ENCODE measurements around the gene SH2D3A.

Gene SH2D3A

DNA sequence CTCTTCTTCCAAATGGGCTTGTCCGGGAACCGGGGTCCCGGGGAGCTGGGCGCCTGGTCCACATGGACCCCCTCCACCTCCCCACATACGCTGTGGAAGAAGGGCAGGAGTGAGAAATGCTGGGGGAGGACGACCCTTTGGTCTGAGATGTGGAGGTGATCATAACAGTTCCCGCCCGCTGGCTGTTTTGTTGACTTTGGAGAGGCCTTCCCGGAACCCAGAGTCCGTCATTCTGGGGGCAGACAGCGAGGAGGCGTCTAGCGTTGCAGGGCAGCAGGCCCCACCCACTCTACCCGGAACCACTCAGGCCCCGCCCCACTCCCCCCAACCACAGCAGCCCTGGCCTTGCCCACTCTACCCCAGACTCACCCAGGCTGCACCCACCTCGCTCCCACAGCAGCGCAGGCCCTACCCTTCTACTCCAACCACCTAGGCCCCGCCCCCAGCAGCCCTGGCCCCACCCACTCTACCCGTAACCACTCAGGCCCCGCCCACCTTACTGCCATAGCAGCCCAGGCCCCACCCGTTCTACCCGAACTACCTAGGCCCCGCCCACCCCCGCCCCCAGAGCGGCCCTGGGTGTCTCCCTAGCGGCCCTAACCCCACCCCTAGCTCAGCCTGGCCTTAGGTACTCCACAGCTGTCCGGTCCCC is 37.0 kb downstream of the SH2D3A start:
- in situ Hi-C loops (cut with HindIII; ENCODE audit: low pct_ligation_motif_present, low pct_unique_long_range_greater_than_20kb, low sequenced_read_pairs) = no loop called here
- DNase-seq = no peak

DNA sequence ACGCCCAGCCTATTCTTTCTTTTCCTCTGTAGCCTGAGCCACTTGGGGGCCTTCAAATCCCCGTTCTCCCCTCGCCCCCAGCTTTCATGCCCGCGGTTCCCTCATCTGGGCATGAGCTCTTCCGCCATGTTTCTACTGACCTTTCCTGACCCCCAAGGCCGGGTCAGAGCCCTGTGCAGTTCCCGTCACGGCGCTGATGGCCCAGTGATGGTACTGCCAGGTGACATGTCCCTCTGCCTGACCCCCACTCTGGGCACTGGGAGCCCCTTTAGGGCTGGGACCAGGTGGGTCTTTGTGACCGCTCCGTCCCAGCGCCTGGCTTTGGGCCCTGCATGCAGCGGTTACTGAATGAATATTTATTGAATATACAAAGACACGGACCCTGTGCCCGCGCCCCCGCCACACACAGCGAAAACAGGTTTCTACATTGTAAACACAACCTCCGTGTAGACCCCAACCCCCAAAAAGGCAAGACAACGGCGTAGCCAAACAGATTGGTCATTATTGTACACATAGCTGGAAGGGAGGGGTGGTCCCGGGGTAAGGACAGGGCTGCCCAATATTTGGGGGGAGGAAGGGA is 37.6 kb downstream of the SH2D3A start:
- in situ Hi-C loops (cut with HindIII; ENCODE audit: low pct_ligation_motif_present, low pct_unique_long_range_greater_than_20kb, low sequenced_read_pairs) = no loop called here
- DNase-seq = no peak

DNA sequence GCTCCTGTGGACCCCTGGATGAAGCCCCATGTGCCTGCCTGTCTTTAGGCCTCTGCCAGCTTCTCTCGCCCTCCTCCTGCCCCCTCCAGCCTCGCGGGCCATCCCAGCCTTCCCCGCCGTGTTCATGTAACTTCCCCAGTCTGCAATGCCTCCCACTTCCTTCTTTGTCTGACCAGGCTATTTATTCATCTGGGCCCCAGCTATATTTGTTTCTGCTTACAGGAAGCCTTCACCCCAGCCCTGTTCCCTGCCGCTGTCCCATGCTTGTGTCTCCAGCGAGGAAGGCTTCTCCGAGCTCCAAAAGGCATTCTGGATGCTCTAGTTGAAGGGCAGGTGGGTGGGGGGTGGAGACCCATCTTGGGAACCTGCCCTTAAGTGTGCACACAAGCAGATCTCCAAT is 38.9 kb downstream of the SH2D3A start:
- in situ Hi-C loops (cut with HindIII; ENCODE audit: low pct_ligation_motif_present, low pct_unique_long_range_greater_than_20kb, low sequenced_read_pairs) = no loop called here
- no peak for DNase-seq

DNA sequence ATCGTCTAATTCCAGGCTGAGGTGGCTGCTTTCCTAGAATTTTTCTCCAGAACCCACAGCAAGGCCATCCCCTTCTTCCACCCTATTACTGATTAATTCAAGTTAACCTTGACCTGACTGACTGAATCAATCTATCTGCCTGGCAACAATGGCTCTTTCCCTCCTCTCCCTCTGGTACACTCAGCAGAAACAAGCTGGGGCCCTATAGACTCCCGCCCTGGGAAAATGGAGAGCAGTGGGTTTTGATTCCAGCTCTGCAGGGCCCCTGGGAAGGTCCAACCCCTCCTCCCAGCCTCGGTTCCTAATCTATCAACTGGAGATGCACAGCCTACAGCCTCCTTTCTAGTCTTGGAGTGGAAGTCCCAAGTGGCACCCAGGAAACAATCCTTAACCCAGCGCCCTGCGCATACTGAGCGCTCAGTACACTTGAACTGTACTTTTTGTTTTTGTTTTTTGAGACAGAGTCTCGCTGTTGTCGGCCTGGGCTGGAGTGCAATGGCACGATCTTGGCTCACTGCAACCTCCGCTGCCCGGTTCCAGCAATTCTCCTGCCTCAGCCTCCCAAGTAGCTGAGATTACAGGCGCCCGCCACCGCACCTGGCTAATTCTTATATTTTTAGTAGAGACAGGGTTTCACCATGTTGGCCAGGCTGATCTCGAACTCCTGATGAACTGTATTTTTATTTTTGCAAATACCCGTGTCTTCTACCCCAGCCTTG is 41.6 kb downstream of the SH2D3A start:
- in situ Hi-C loops (cut with HindIII; ENCODE audit: low pct_ligation_motif_present, low pct_unique_long_range_greater_than_20kb, low sequenced_read_pairs) = no loop called here
- peak; percentile 40 for DNase-seq

DNA sequence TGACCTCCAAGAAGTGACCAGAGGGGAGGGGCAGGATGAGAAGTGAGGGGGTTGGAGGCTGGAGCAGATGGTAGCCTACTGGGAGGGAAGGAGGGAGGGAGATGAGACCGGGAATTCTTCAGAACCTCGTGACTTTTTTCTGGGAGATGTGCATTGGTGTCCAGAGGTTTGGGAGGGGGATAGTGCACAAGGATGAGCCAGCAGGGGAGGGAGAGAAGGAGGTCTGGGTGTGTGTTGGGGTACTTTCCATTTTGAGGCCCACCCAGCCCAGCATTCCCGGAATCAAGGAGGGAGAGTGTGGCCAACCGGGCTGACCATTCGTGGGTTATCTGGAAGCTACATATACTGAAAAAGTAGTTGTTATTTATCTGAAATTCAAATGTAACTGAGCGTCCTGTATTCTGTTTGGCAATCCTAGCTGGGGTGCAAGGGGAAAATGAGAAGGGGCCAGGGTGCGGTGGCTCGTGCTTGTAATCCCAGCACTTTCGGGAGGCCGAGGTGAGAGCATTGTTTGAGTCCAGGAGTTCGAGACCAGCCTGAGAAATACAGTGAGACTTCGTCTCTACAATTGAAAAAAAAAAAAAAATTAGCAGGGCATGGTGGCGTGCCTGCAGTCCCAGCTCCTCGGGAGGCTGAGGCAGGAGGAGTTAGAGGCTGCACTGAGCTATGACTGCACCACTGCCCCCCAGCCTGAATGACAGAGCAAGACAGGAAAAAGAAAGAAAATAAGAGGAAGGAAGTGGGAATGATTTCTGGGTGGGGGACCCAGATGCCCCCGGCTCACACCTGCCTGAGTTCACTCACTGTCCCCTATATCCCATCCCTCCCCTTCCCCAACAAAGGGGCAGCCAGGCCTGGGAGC is 42.4 kb downstream of the SH2D3A start:
- in situ Hi-C loops (cut with HindIII; ENCODE audit: low pct_ligation_motif_present, low pct_unique_long_range_greater_than_20kb, low sequenced_read_pairs) = no loop called here
- DNase-seq = no peak

DNA sequence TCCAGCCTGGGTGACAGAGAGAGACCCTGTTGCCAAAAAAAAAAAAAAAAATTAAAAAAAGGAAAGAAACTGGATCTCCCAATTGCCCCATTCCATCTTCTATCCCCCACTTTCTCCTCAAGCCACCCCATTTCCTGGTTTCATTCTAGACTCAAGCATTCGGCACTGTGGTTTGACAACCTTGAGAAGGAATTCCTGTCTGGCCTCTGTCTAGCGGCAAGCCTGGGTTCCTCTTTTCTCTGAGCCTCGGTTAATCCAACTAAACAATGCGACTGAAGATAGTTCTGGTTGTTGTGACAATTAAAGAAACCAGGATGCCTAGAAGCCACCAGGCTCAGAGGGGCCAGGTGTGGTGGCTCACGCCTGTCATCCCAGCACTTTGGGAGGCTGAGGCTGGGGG is 43.5 kb downstream of the SH2D3A start:
- in situ Hi-C loops (cut with HindIII; ENCODE audit: low pct_ligation_motif_present, low pct_unique_long_range_greater_than_20kb, low sequenced_read_pairs) = no loop called here

DNA sequence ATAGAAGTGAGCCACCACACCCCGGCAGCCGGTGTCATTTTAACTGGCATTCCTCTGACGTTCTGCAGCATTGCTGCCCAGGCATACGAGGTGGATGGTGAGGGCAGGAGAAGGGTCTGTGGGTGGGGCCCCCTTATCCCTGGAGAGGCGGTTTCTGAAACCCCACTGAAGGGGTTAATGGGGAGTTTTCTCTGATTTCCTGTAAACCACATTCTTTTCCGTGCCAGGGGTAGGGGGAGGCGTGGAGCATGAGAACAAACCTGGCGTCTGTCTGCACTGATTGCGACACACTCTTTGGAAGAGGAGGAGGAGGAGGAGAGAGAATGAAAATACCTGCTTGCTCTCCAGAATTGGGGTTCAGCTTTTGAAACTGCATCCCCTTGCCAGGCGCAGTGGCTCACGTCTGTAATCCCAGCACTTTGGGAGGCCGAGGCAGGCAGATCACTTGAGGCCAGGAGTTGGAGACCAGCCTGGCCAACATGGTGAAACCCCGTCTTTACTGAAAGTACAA is 44.1 kb downstream of the SH2D3A start:
- in situ Hi-C loops (cut with HindIII; ENCODE audit: low pct_ligation_motif_present, low pct_unique_long_range_greater_than_20kb, low sequenced_read_pairs) = no loop called here
- peak; percentile 18 for DNase-seq

More for the DNA sequence above, 43.5 kb downstream of the SH2D3A start:
- DNase-seq = no peak

DNA sequence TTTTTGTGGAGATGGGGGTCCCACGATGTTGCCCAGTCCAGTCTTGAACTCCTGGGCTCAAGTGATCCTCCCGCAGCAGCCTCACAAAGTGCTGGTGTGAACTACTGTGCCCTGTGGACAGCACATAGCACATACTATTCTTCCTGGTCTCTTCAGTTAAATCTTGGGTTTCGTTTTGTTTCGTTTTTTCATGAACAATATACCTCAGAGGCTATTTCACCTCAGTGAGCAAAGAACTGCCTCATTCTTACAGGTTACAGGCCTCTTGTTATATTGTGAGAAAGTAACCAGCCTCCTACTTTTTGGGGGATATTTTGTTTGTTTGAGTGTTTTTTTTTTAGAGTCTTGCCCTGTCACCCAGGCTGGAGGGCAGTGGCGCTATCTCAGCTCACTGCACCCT is 45.5 kb downstream of the SH2D3A start:
- no peak for DNase-seq
- in situ Hi-C loops (cut with HindIII; ENCODE audit: low pct_ligation_motif_present, low pct_unique_long_range_greater_than_20kb, low sequenced_read_pairs) = no loop called here

DNA sequence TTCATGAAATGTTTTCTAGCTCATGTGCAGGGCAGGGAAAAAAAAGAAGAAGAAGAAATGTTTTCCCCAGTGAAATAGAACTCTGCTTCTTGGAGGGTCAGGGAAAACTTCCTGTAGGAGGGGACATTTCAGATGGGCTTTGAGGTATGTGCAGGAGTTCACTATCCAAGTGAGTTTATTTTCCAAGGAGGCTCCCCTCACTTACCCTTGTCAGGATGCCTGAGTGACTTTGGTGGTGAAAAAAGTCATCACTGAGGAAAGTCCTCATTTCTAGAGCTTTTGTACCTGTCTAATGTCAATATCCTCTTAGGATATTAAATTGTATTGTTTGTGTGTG is 46.1 kb downstream of the SH2D3A start:
- in situ Hi-C loops (cut with HindIII; ENCODE audit: low pct_ligation_motif_present, low pct_unique_long_range_greater_than_20kb, low sequenced_read_pairs) = no loop called here
- no peak for DNase-seq

DNA sequence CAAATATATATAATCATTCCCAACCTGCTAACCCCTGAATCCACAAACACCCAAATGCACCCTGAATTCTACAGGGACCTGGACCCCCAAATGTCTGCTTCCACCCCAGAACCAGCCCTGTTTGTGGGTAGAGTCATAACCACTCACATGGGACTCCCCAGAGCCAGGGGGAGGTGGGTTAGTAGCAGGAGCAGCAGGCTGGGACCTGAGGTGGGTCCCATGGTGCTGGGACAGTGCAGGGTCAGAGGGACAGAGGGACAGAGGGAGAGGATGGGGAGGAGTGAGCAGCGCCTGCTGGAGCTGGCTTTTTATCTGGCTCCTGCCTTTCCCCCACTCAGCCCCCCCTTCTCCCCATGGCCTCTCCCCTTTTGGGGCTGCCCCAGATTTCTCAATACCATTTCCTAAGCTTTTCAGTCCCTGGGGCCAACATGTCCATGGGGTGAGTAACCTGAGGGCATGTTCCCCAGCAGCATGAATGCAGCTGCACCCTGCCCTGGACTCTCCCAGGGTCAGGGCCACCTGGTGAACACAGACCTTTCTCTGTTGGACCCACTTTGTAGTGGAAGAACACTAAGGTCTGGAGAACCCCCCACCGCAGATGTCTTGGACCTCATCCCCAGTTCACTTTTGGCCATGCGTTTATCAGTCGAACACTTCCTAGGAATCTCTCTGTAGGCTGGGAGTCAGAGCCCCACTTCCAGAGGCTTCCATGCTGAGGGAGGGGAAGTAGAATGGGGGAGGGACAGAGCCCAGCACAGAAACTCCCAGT is 46.7 kb downstream of the SH2D3A start, which contains the start of gene C3:
Gene C3 (minus strand): TSS at position 282 of the 769 bp plus-strand sequence. CDS start 61 bp downstream, at position 221.
- DNase-seq = peak; percentile 15
- in situ Hi-C loops (cut with HindIII; ENCODE audit: low pct_ligation_motif_present, low pct_unique_long_range_greater_than_20kb, low sequenced_read_pairs) = no loop called here

DNA sequence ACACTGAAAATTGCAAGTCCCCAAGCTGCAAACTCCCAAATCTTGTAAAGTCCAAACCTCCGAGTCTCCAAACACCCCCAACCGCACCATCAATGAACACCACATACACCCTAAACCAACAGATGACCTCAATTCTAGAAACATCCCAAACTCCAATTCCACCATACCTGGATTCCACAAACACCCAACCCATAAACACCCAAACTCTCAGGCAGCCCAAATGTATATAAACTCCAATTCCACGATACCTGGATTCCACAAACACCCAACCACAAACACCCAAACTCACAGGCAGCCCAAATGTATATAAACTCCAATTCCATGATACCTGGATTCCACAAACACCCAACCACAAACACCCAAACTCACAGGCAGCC is 47.3 kb downstream of the SH2D3A start:
- in situ Hi-C loops (cut with HindIII; ENCODE audit: low pct_ligation_motif_present, low pct_unique_long_range_greater_than_20kb, low sequenced_read_pairs) = no loop called here
- no peak for DNase-seq

DNA sequence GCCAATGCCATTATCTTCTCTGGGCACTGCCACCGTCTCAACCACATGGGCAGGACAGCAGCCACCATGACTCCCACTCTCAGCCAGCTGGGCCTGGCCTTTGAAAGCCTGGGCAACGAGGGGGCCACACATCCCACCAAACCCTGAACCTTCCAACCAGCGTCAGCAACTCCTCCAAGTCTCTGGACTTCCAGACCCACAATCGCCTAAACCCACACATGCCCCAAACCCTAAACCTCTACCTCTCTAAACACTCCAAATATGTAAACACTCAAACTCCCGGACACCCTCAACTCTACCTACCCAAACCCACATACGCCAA is 47.7 kb downstream of the SH2D3A start:
- in situ Hi-C loops (cut with HindIII; ENCODE audit: low pct_ligation_motif_present, low pct_unique_long_range_greater_than_20kb, low sequenced_read_pairs) = no loop called here
- no peak for DNase-seq

DNA sequence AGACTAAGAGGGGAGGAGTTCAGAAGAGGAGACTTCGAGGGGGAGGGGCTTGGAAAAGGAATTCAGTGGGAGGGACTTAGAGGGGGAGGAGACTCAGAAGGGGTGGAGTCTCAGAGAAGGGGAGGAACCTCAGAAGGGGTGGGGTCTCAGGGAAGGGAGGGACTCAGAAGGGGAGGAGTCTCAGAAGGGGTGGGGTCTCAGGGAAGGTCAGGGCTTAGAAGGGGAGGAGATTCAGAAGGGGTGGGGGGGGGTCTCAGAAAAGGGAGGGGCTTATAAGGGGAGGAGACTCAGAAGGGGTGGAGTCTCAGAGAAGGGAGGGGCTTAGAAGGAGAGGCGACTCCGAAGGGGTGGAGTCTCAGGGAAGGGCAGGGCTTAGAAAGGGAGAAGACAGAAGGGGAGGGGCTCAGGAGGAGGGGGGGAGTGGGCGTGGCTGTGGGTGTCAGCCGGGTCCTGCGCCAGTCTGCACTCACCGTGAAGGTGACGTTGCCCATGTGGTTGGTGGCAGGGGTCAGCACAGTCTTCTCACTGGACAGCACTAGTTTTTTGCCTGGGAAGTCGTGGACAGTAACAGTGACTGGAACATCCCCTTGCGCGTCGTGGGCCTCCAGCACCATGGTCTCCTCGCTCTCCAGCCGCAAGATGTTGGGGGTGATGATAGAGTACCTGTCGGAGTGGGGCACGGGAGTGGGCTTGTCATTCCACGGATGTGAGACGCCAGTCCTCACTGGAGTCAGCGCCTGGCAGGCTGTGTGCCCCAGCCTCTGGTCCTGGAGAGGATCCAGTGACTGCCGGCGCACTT is 48.3 kb downstream of the SH2D3A start:
- DNase-seq = peak; percentile 37
- in situ Hi-C loops (cut with HindIII; ENCODE audit: low pct_ligation_motif_present, low pct_unique_long_range_greater_than_20kb, low sequenced_read_pairs) = no loop called here

DNA sequence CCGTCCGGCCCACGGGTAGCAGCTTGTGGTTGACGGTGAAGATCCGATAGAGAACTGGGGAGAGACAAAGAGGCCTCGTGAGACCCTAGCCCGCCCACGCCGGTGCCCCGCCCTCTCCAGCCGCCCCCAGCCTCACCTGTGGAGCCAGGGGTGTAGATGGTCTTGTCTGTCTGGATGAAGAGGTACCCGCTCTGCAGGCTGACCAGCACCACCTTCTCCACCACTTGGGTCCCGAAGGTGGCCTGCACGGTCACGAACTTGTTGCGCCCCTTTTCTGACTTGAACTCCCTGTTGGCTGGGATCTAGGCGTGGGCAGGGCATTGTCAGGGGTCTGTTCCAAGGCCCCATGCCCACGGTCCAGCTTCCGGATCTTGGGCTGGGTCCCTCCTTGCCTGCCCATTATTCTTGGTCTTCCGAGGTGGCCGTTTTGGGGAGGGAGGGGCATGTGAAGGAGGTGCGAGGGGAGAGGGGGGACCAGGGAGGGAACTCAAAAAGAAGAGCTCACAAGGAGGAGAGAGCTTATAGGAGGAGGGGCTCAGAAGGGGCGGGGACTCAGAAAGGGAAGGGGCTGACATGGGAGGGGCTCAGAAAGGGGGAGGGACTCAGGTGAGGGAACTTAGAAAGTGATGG is 49.0 kb downstream of the SH2D3A start:
- DNase-seq = no peak
- in situ Hi-C loops (cut with HindIII; ENCODE audit: low pct_ligation_motif_present, low pct_unique_long_range_greater_than_20kb, low sequenced_read_pairs) = no loop called here

DNA sequence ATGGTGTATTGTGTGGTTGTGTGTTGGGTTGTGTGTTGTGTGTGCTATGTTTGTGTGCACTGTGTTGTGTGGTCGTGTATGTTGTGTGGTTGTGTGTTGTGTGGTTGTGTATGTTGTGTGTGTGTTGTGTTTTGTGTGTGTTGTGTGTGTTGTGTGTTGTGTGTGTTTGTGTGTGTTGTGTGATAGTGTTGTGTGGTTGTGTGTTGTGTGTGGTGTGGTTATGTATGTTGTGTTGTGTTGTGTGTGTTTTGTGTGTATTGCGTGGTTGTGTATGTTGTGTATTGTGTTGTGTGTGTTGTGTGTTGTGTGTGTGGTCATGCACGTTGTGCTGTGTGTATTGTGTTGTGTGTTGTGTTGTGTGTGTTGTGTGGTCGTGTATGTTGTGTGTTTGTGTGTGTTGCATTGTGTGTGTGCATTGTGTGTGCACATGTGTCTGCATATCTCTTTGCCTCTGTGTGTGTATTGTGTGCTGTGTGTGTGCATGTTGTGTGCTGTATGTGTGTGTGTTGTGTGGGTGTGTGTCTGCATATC is 49.7 kb downstream of the SH2D3A start:
- in situ Hi-C loops (cut with HindIII; ENCODE audit: low pct_ligation_motif_present, low pct_unique_long_range_greater_than_20kb, low sequenced_read_pairs) = no loop called here
- no peak for DNase-seq

DNA sequence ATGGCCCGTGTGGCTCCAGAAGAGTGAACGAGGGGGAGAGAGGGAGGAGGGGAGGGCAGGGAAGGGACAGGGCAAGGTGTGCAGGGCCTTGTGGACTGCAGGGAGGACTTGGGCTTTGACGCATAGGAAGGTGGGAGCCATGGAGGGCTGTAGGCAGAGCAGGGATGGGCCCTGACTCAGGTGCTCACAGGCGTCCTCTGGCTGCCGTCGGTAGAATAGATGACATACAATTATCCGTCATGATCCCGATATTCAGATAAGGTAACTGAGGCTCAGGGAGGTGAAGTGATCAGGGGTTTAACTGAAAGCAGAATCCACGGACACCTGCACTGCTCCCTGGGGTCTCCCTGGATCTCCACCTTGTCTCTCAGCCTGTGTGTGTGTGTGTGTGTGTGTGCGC is 50.2 kb downstream of the SH2D3A start:
- in situ Hi-C loops (cut with HindIII; ENCODE audit: low pct_ligation_motif_present, low pct_unique_long_range_greater_than_20kb, low sequenced_read_pairs) = no loop called here
- DNase-seq = no peak

DNA sequence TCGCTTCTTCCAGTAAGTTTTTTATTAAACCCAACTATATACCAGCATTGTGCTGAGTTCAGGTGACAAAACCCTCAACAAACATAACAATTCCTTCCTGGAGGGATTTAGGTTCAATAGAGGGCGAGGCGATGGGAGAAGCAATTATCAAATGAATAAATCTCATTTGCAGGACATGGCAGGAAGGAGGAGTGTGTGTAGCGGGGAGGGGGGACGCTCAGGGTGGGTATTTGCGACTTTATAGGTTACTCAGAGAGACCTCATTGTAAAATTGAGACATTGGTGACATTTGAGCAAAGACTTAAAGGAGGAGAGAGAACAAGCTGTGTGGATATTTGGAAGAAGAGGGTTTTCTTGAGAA is 50.6 kb downstream of the SH2D3A start:
- no peak for DNase-seq
- in situ Hi-C loops (cut with HindIII; ENCODE audit: low pct_ligation_motif_present, low pct_unique_long_range_greater_than_20kb, low sequenced_read_pairs) = no loop called here
